ENCODE results near the gene TJAP1.

DNA sequence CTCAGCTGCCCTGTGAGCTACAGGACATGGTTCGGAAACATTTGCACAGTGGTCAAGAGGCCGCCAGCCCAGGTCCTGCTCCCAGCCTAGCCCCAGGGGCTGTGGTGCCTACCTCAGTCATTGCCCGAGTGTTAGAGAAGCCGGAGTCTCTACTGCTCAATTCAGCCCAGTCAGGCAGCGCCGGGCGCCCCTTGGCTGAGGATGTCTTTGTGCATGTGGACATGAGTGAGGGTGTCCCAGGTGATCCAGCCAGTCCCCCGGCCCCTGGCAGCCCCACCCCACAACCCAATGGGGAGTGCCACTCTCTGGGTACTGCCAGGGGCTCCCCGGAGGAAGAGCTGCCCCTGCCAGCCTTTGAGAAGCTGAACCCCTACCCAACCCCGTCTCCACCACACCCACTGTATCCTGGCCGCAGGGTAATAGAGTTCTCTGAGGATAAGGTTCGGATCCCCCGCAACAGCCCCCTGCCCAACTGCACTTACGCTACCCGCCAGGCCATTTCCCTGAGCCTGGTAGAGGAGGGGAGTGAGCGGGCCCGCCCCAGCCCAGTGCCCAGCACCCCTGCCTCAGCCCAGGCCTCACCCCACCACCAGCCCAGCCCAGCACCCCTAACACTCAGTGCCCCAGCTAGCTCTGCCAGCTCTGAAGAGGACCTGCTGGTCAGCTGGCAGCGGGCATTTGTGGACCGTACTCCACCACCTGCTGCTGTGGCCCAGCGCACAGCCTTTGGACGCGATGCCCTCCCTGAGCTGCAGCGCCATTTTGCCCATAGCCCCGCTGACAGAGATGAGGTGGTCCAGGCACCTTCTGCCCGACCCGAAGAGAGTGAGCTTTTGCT, 27.6 kb downstream of the TJAP1 start:
- no peak for TF ChIP-seq EZH2 (IDR thresholded peaks at IDR 0.05; ENCODE audit: borderline replicate concordance)
- TF ChIP-seq, protein P1, sequence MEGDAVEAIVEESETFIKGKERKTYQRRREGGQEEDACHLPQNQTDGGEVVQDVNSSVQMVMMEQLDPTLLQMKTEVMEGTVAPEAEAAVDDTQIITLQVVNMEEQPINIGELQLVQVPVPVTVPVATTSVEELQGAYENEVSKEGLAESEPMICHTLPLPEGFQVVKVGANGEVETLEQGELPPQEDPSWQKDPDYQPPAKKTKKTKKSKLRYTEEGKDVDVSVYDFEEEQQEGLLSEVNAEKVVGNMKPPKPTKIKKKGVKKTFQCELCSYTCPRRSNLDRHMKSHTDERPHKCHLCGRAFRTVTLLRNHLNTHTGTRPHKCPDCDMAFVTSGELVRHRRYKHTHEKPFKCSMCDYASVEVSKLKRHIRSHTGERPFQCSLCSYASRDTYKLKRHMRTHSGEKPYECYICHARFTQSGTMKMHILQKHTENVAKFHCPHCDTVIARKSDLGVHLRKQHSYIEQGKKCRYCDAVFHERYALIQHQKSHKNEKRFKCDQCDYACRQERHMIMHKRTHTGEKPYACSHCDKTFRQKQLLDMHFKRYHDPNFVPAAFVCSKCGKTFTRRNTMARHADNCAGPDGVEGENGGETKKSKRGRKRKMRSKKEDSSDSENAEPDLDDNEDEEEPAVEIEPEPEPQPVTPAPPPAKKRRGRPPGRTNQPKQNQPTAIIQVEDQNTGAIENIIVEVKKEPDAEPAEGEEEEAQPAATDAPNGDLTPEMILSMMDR (IDR thresholded peaks at IDR 0.05; ENCODE audit: poor library complexity), result no peak
- no peak for TF ChIP-seq EZH2phosphoT487 (IDR thresholded peaks at IDR 0.05; ENCODE audit: low read depth, severe bottlenecking, unreplicated experiment)

All from hepatocyte (in vitro differentiated cells).